Measurements from ENCODE around the gene CRYBG1.

DNA sequence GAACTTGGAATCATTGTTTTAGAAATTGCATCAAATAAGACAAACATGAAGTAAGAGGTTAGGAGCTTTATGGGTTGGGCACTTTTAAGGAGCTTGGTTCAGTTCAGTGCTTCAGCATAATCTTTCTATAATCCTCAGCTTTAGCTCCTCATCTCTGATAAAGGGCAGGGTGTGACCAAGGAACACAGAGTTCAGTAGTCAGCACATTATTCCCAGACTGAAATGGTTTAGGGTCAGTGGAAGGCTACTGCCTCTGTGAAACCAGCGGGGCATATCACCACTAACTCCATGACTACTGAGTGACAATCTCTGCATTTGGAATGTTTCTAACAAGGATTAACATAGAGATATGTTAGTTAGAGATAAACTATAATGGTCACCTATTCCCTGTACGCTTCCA lies 36.9 kb downstream of the CRYBG1 start:
- TF ChIP-seq, protein P1, sequence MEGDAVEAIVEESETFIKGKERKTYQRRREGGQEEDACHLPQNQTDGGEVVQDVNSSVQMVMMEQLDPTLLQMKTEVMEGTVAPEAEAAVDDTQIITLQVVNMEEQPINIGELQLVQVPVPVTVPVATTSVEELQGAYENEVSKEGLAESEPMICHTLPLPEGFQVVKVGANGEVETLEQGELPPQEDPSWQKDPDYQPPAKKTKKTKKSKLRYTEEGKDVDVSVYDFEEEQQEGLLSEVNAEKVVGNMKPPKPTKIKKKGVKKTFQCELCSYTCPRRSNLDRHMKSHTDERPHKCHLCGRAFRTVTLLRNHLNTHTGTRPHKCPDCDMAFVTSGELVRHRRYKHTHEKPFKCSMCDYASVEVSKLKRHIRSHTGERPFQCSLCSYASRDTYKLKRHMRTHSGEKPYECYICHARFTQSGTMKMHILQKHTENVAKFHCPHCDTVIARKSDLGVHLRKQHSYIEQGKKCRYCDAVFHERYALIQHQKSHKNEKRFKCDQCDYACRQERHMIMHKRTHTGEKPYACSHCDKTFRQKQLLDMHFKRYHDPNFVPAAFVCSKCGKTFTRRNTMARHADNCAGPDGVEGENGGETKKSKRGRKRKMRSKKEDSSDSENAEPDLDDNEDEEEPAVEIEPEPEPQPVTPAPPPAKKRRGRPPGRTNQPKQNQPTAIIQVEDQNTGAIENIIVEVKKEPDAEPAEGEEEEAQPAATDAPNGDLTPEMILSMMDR (IDR thresholded peaks at IDR 0.05; ENCODE audit: low read depth, low read length), result no peak
- TF ChIP-seq MYC (IDR thresholded peaks at IDR 0.05; ENCODE audit: low read depth, low read length), result no peak
